ENCODE data around the gene AGAP2. TPM values are rescaled to one million over a fixed set of nuclear protein-coding genes. Genes with fewer than 3 reads are reported as not detected.

Gene AGAP2
- total and polyA plus RNA-seq, 2 of the 8 experiments (the other 6 are each of a cell fraction or from before 2014, with no cell fraction given), result 1.5 TPM

DNA sequence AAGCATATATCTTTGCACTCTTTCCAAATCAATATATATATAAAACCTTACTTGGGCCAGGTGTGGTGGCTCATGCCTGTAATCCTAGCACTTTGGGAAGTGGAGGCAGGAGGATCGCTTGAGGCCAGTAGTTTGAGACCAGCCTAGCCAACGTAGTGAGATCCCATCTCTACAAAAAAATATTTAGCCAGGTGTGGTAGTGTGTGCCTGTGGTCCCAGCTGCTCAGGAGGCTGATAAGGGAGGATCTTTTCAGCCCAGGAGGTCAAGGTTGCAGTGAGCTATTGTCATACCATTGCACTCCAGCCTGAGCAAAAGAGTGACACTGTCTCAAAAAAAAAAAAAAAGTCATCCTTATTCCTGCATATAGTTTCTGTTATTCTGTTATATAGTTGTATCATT, 30.2 kb downstream of the AGAP2 start (continued):
- no peak for TF ChIP-seq RFX5 (IDR thresholded peaks at IDR 0.05; ENCODE audit: borderline replicate concordance, low read depth, low read length)
- TF ChIP-seq YY1 (IDR thresholded peaks at IDR 0.05; ENCODE audit: low read depth, low read length), result no peak
- TF ChIP-seq KDM5A (IDR thresholded peaks at IDR 0.05; ENCODE audit: low read length), result no peak
